ENCODE results near the gene ABCC4.

- no peak for TF ChIP-seq CTCF (conservative IDR thresholded peaks at IDR 0.05)
- no peak for TF ChIP-seq ZFX (IDR thresholded peaks at IDR 0.05)
These were observed 3.2 kb upstream of the ABCC4 start for GRCh38 chr13:95304453-95304852.
